Right hindlimb (tissue), 1 donor: ENCODE measurements around the gene RAVER2.
"Not testable (repeated sequence)": the region's sequence is repeated elsewhere in the genome, so short reads cannot be mapped to it uniquely, and the experiment has no call there.

Source experiments
- DNase-seq: peaks from one replicate; pipeline ENCODE4 v3.0.0-alpha.2; 2018

Gene RAVER2

DNA sequence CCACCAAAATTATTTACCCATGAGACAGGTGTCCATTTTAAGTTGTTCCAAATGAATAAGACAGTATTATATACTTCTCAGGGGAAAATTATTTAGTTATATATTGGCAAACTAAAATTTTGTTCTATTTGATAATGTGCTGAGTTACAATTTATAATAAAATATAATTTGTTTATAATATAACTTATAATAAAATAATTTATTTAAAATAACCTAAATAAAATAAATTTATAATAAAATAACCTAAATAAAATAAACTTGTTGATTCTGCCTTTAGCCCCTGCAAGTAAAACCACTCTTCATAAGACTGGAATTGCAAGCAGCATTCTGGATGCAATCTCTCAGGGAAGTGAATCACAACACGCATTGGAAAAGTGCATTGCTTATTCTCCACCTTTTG, 69.6 kb downstream of the RAVER2 start:
- DNase-seq, result no peak

DNA sequence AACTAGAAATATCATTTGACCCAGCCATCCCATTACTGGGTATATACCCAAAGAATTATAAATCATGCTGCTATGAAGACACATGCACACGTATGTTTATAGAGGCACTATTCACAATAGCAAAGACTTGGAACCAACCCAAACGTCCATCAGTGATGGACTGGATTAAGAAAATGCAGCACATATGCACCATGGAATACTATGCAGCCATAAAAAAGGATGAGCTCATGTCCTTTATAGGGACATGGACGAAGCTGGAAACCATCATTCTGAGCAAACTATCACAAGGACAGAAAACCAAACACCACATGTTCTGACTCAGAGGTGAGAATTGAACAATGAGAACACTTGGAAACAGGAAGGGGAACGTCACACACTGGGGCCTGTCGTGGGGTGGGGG, 72.5 kb downstream of the RAVER2 start:
- DNase-seq, result not testable (repeated sequence)

GRCh38 chr1:64820572-64820971, 75.7 kb downstream of the RAVER2 start:
- not testable (repeated sequence) for DNase-seq

- DNase-seq, result no peak
Measured at GRCh38 chr1:64822621-64823020, 77.7 kb downstream of the RAVER2 start.

- DNase-seq, result peak; percentile 76
Measured at GRCh38 chr1:64823691-64824476, 79.0 kb downstream of the RAVER2 start.

GRCh38 chr1:64826991-64827390, 82.1 kb downstream of the RAVER2 start:
- no peak for DNase-seq

- DNase-seq, result no peak
Measured at GRCh38 chr1:64828829-64829228, 84.0 kb downstream of the RAVER2 start.

GRCh38 chr1:64829411-64830029, 84.6 kb downstream of the RAVER2 start:
- no peak for DNase-seq

DNA sequence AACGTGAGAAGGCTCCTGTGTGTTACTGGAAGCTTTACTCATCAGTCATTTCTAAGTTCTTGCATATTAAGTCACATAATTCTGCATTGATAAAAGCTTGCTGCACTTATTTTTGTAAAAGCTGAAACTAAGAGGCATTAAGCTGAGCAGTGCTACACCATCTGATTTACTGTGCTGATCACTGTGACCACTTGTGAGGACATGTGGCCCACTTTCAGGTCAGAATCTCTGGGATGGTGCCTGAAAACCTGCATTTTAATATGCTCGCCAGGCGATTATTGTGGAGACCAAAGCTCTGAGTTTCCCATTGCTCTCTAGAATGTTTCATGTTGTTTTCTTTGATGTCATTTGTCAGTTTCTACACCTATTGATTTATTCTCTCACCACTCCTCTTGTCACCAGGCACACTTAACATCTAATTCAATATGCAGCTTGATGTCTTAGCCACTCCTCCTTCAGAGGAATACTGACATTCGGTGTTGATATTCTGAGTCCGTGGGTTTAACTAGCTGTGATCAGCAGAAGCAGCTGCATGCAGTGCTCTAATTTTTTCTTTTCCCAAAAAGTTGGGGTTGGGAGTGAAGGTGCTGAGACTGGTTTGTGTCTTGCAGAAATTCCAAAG, 85.3 kb downstream of the RAVER2 start:
- DNase-seq, result no peak

- DNase-seq, result no peak
Measured at GRCh38 chr1:64834734-64835133, 89.9 kb downstream of the RAVER2 start.

- no peak for DNase-seq
Measured at GRCh38 chr1:64836802-64837201, 91.9 kb downstream of the RAVER2 start.

- DNase-seq, result no peak
Measured at GRCh38 chr1:64838486-64838885, 93.6 kb downstream of the RAVER2 start.

GRCh38 chr1:64839261-64839660, 94.4 kb downstream of the RAVER2 start:
- no peak for DNase-seq

- no peak for DNase-seq
Measured at GRCh38 chr1:64839732-64840405, 95.0 kb downstream of the RAVER2 start.

- DNase-seq, result no peak
Measured at GRCh38 chr1:64841330-64842065, 96.6 kb downstream of the RAVER2 start.

DNA sequence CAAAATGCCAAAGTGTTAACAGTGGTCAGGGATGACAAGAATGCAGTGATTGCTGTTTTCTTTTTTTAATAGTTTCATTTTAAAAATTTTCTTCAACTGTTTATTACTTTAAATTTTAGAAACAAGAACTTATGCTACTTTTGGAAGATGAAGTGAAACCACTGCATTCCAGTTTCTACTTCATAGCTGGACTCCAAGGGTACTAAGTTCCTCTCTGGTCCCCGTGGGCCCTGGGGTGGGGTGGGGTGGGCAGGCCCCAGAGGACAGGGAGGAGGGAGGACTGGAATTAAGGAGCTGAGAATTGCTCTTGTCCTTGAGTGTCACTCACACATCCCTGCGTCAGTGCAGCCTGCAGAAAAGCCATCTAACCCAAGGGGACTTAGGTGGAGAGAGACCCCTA, 97.3 kb downstream of the RAVER2 start:
- no peak for DNase-seq

DNA sequence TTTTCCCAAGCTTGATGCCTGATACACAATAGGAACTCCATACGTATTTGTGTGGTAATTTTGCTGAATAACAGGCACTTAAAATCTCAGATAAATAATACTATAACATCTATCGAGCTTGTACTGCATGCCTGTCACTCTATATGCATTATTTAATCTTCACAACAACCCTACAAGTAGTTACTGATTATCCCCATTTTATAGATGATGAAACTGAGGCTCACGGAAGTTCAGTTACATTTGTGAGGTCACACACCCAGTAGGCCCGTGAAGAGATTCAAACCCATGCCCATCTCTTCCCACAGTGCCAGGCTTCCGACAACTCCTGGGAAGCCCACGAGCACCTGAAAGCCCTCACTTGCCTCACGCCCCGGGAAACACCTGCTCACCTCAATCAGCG, 98.8 kb downstream of the RAVER2 start:
- DNase-seq, result no peak

GRCh38 chr1:64844175-64844574, 99.3 kb downstream of the RAVER2 start:
- no peak for DNase-seq

GRCh38 chr1:64844609-64845008, 99.7 kb downstream of the RAVER2 start:
- DNase-seq, result no peak

- no peak for DNase-seq
Measured at GRCh38 chr1:64845831-64846425, 101.1 kb downstream of the RAVER2 start.

DNA sequence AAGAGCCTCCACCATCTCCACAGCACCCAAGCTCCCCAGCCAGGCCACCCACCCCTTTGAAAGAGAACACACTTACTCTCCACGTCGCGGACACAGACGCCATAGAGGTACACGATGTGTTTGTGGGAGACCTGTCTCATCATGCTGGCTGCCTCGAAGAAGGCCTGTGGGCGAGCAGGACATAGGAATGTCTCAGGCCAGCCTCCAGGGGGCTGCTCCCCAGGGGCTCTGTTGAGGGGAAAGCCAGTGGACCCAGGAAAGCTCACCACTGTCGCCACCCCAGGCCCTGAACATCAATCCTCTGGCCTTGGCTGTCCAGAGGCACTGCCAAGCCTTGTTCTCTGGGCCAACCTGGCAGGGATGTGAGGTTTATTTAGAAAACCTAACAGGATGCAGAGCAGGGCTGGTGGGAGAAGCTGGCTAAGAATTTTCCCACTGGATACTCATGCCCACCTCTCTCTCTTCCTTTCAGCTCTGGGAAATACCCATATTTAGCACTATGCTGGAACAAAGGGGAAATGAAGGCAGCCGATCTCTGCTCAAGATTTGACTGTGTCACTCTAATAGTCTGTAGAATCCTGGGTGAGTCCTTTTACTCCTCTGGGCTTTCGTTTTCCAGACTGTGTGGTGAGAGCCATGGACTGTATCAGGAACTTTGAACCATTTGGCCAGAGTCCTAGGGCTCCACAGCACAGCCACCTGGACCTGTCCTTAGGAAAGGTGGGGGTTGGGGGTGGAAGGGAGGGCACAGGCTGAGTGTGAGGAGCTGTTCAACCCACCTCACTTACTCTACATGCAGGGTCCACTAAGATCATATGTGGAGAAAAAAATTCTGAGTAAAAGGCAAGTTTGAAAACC, 101.9 kb downstream of the RAVER2 start:
- no peak for DNase-seq
